PC-3 (cell line): ENCODE data around the gene CAPN10. TPM values are rescaled to one million over a fixed set of nuclear protein-coding genes. Genes with fewer than 3 reads are reported as not detected.

Experiments
- ATAC-seq: fragments of 200-7000 bp; cut with Tn5 transposase; 2 replicates; pipeline ENCODE4 v1.9.1; 2020; ENCODE audit warnings: mild to moderate bottlenecking, moderate library complexity
- BruUV-seq: library from RNA; stranded (reverse); fragments of 400-500 nt; replicated peaks from 2 replicates; lab custom pipeline; 2021; lab: Mats Ljungman, UMichigan
- CTCF ChIA-PET: fragments of 300-600 bp; sonication (Branson Sonifier 250); formaldehyde crosslinking; loops from one replicate; lab custom pipeline; 2022; ENCODE audit warnings: antibody characterized with exemption; lab: Charles Lee
- POLR2A ChIA-PET: fragments of 300-600 bp; sonication (Branson Sonifier 250); formaldehyde crosslinking; loops from one replicate; lab custom pipeline; 2022; ENCODE audit warnings: antibody characterized with exemption; ENCODE audit not compliant: unreplicated experiment; lab: Charles Lee
- DNase-seq: peaks from one replicate; pipeline ENCODE4 v3.0.0-alpha.2; 2015
- H2AFZ ChIP-seq: fragments of 300-600 bp; sonication (generic); 2 replicates; pipeline ENCODE4 v1.6.0; 2016; ENCODE audit warnings: antibody characterized with exemption, low read length
- H3F3A ChIP-seq: fragments of 300-600 bp; sonication (generic); one replicate; pipeline ENCODE4 v1.6.0; 2017; ENCODE audit warnings: antibody characterized with exemption, low read length, control low read depth, mild to moderate bottlenecking; ENCODE audit not compliant: unreplicated experiment
- H3K27ac ChIP-seq: fragments of 300-600 bp; sonication (generic); 2 replicates; pipeline ENCODE4 v1.5.1; 2016; ENCODE audit warnings: mild to moderate bottlenecking, low read length
- H3K27me3 ChIP-seq: fragments of 300-600 bp; sonication (generic); 2 replicates; pipeline ENCODE4 v1.6.1; 2016; ENCODE audit warnings: low read length, mixed read lengths
- H3K36me3 ChIP-seq: fragments of 300-600 bp; sonication (generic); 2 replicates; pipeline ENCODE4 v1.6.1; 2016; ENCODE audit warnings: low read depth, mixed run types, low read length, mixed read lengths
- H3K4me1 ChIP-seq: fragments of 300-600 bp; sonication (generic); 2 replicates; pipeline ENCODE4 v1.5.1; 2016; ENCODE audit warnings: low read length; ENCODE audit not compliant: insufficient read depth
- H3K4me2 ChIP-seq: fragments of 300-600 bp; sonication (generic); 2 replicates; pipeline ENCODE4 v1.6.0; 2016; ENCODE audit warnings: low read length
- H3K4me3 ChIP-seq: fragments of 300-600 bp; sonication (generic); 2 replicates; pipeline ENCODE4 v1.5.1; 2016; ENCODE audit warnings: mild to moderate bottlenecking, low read length, mixed read lengths
- H3K79me2 ChIP-seq: fragments of 300-600 bp; sonication (generic); 2 replicates; pipeline ENCODE4 v1.6.1; 2017; ENCODE audit warnings: low read length, mixed read lengths
- H3K9ac ChIP-seq: fragments of 300-600 bp; sonication (generic); 2 replicates; pipeline ENCODE4 v1.6.0; 2016; ENCODE audit warnings: mild to moderate bottlenecking, low read length
- H3K9me2 ChIP-seq: fragments of 300-600 bp; sonication (generic); replicated peaks from 2 replicates; pipeline ENCODE4 v1.6.1; 2016; ENCODE audit warnings: mixed run types, low read length, mixed read lengths
- H3K9me3 ChIP-seq: fragments of 300-600 bp; sonication (generic); 2 replicates; pipeline ENCODE4 v1.6.1; 2016; ENCODE audit warnings: low read length, mixed read lengths
- H4K20me1 ChIP-seq: fragments of 300-600 bp; sonication (generic); 2 replicates; pipeline ENCODE4 v1.6.1; 2016; ENCODE audit warnings: low read length, mixed read lengths
- EZH2 ChIP-seq: fragments of 300-600 bp; sonication (generic); IDR thresholded peaks from one replicate; pipeline ENCODE4 v1.6.1; 2017; ENCODE audit warnings: antibody characterized with exemption, mild to moderate bottlenecking, low read length; ENCODE audit not compliant: unreplicated experiment
- EZH2phosphoT487 ChIP-seq: fragments of 300-600 bp; sonication (generic); IDR thresholded peaks from 2 replicates; pipeline ENCODE4 v1.6.1; 2018; ENCODE audit warnings: mild to moderate bottlenecking, antibody characterized with exemption, low read length, borderline replicate concordance
- intact Hi-C: fragments of 100-400 bp; cut with micrococcal nuclease; formaldehyde crosslinking; loops from 2 replicates; pipeline ENCODE4 v1.9.0; 2023
- total RNA-seq: library from RNA; depleted of rRNA; stranded (reverse); fragments of >200 nt; gene quantifications from 2 replicates; pipeline ENCODE4 v1.2.3, GENCODE V29; 2014
- TF ChIP-seq, protein P1 (sequence below): fragments of 300-600 bp; sonication (generic); conservative IDR thresholded peaks from 2 replicates; pipeline ENCODE4 v1.5.1; 2017; ENCODE audit warnings: antibody characterized with exemption, low read depth, mild to moderate bottlenecking, low read length

The CAPN10 gene
- total RNA-seq, 1 experiment from 2014 or later, result 32.2 TPM

DNA sequence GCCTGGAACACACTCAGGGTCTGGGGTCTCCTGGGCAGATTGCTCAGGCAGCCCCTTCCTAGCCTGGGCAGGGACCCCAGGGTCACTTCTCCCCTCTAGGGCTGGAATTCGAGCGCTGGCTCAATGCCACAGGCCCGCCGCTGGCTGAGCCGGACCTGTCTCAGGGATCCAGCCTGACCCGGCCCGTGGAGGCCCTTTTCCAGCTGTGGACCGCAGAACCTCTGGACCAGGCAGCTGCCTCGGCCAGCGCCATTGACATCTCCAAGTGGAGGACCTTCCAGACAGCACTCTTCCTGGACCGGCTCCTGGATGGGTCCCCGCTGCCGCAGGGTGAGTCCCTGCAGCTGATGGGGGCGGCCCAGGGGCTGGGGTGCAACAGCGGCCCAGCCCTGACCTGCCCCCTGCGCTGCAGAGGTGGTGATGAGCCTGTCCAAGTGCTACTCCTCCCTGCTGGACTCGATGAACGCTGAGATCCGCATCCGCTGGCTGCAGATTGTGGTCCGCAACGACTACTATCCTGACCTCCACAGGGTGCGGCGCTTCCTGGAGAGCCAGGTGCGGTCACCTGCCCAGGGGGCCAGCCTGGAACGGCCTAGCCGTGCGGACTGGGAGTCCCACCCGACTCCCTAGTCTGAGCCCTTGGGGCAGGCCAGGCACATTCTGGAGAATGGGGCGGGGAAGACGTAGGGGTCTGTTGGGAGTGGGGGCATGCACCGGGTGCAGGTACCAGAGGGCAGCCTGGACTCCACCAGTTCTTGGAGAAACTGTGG is 9.9 kb upstream of the CAPN10 start:
- peaks cover 4% of the 10 kb centered on the region; the same call in 1 of the 2 replicates for H3K36me3 ChIP-seq
- no peak overlapping the region for H3K27ac ChIP-seq
- no peaks in the 10 kb centered on the region for H4K20me1 ChIP-seq
- H3K79me2 ChIP-seq, result peaks cover 27% of the 10 kb centered on the region
- no peak for DNase-seq
- H3K9ac ChIP-seq, result no peak overlapping the region
- no TSS peak for BruUV-seq
- no peak for ATAC-seq
- peaks cover 7% of the 10 kb centered on the region for H3F3A ChIP-seq
- no peaks in the 10 kb centered on the region for H3K27me3 ChIP-seq
- H3K4me3 ChIP-seq, result no peak overlapping the region
- no peaks in the 10 kb centered on the region for H3K9me3 ChIP-seq
- no peaks in the 10 kb centered on the region for H3K9me2 ChIP-seq
- intact Hi-C loops, result no loop called here
- H3K4me1 ChIP-seq, result peaks cover 29% of the 10 kb centered on the region
- POLR2A ChIA-PET, result no interaction called here
- CTCF ChIA-PET, result no interaction called here
- no peak overlapping the region for H3K4me2 ChIP-seq
- no peak overlapping the region for H2AFZ ChIP-seq
- TF ChIP-seq EZH2 (no peak), EZH2phosphoT487 (no peak)
- TF ChIP-seq, protein P1, sequence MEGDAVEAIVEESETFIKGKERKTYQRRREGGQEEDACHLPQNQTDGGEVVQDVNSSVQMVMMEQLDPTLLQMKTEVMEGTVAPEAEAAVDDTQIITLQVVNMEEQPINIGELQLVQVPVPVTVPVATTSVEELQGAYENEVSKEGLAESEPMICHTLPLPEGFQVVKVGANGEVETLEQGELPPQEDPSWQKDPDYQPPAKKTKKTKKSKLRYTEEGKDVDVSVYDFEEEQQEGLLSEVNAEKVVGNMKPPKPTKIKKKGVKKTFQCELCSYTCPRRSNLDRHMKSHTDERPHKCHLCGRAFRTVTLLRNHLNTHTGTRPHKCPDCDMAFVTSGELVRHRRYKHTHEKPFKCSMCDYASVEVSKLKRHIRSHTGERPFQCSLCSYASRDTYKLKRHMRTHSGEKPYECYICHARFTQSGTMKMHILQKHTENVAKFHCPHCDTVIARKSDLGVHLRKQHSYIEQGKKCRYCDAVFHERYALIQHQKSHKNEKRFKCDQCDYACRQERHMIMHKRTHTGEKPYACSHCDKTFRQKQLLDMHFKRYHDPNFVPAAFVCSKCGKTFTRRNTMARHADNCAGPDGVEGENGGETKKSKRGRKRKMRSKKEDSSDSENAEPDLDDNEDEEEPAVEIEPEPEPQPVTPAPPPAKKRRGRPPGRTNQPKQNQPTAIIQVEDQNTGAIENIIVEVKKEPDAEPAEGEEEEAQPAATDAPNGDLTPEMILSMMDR, result no peak

DNA sequence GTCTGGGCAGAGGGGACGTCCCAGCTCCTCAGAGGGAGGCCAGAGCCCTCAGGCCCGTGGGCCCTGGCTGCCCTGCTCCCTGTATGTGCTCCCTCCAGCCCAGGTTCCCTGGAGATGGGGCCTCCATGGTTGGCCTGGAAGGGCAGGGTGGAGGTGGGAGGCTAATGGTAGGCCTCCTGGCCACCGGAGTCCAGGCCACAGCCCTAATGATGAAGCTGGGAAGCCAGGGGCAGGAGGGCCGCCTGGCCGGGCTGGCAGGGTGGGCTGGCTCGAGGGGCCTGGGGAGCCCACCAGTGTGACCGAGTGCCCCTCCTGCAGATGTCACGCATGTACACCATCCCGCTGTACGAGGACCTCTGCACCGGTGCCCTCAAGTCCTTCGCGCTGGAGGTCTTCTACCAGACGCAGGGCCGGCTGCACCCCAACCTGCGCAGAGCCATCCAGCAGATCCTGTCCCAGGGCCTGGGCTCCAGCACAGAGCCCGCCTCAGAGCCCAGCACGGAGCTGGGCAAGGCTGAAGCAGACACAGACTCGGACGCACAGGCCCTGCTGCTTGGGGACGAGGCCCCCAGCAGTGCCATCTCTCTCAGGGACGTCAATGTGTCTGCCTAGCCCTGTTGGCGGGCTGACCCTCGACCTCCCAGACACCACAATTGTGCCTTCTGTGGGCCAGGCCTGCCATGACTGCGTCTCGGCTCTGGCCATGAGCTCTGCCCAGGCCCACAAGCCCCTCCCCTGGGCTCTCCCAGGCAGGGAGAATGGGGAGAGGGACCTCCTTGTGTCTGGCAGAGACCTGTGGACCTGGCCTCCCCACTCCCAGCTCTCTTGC is 9.0 kb upstream of the CAPN10 start:
- DNase-seq, result no peak
- TF ChIP-seq, protein P1, result no peak
- TF ChIP-seq EZH2, result no peak
- TF ChIP-seq EZH2phosphoT487, result no peak
- Histone ChIP-seq H3K4me3 (no peak overlapping the region), H2AFZ (no peak overlapping the region), H4K20me1 (no peaks in the 10 kb centered on the region; the same call in 1 of the 2 replicates), H3K9me3 (no peaks in the 10 kb centered on the region), H3F3A (peaks cover 7% of the 10 kb centered on the region), H3K36me3 (peaks cover 4% of the 10 kb centered on the region; the same call in 1 of the 2 replicates), H3K4me1 (peaks cover 38% of the 10 kb centered on the region), H3K27me3 (no peaks in the 10 kb centered on the region), H3K4me2 (no peak overlapping the region), H3K9me2 (no peaks in the 10 kb centered on the region), H3K9ac (no peak overlapping the region), H3K79me2 (peaks cover 36% of the 10 kb centered on the region), H3K27ac (no peak overlapping the region)
- no peak for ATAC-seq
- intact Hi-C loops, result no loop called here
- ChIA-PET CTCF (no interaction called here), POLR2A (no interaction called here)
- no TSS peak for BruUV-seq

DNA sequence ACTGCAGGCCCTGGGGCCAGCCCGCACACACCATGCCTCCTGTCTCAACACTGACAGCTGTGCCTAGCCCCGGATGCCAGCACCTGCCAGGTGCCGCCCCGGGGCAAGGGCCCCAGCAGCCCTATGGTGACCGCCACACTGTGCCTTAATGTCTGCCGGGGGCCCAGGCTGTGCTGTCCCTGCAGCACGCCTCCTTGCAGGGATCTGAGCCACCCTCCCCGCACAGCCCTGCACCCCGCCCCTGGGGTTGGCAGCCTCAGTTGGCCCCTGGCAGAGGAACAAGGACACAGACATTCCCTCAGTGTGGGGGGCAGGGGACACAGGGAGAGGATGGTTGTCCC is 8.5 kb upstream of the CAPN10 start:
- H3K4me1 ChIP-seq, result peaks cover 43% of the 10 kb centered on the region
- CTCF ChIA-PET, result no interaction called here

More for the DNA sequence above, 8.5 kb upstream of the CAPN10 start:
- Histone ChIP-seq H3F3A (peaks cover 7% of the 10 kb centered on the region), H3K36me3 (peaks cover 4% of the 10 kb centered on the region; the same call in 1 of the 2 replicates), H3K27me3 (no peaks in the 10 kb centered on the region), H3K4me3 (no peak overlapping the region), H3K9me3 (no peaks in the 10 kb centered on the region), H4K20me1 (no peaks in the 10 kb centered on the region; the same call in 1 of the 2 replicates), H3K27ac (no peak overlapping the region), H2AFZ (no peak overlapping the region), H3K79me2 (peaks cover 42% of the 10 kb centered on the region), H3K4me2 (no peak overlapping the region), H3K9ac (no peak overlapping the region), H3K9me2 (no peaks in the 10 kb centered on the region)
- DNase-seq (no peak), ATAC-seq (no peak)
- TF ChIP-seq EZH2phosphoT487 (no peak), EZH2 (no peak)
- TF ChIP-seq, protein P1, result no peak
- intact Hi-C loops, result no loop called here
- POLR2A ChIA-PET, result no interaction called here
- BruUV-seq, result no TSS peak
